HEK293 (cell line): ENCODE measurements around the gene PRKAG2.

Experiments used
- CTCF ChIA-PET: fragments of 350-600 bp; formaldehyde crosslinking; extraction: SDS; loops from one replicate; lab custom pipeline; 2021; ENCODE audit warnings: antibody characterized with exemption; lab: Yijun Ruan, JAX
- POLR2A ChIA-PET: fragments of 300-600 bp; formaldehyde crosslinking; extraction: SDS; loops from one replicate; lab custom pipeline; 2020; ENCODE audit warnings: antibody characterized with exemption, inconsistent platforms; lab: Yijun Ruan, JAX
- H3K27ac ChIP-seq: fragments of 200-500 bp; sonication (Bioruptor generic); 2 replicates; pipeline ENCODE4 v1.5.1; 2014; ENCODE audit warnings: low read depth, low read length, control low read depth, inconsistent platforms; ENCODE audit errors: extremely low read depth
- H3K36me3 ChIP-seq, 2 experiments: fragments of 200-500 bp in 1 of 2; sonication (Bioruptor generic) in 1 of 2; 1 replicate in 1 of 2; 2 replicates in 1 of 2; pipeline ENCODE4 v1.5.1; 2014 to 2017; ENCODE audit warnings: inconsistent platforms in 2 of 2, low read length in 2 of 2; ENCODE audit not compliant: control insufficient read depth in 2 of 2, insufficient read depth in 1 of 2
- H3K4me1 ChIP-seq: fragments of 200-500 bp; sonication (Bioruptor generic); 2 replicates; pipeline ENCODE4 v1.5.1; 2014; ENCODE audit warnings: mild to moderate bottlenecking, low read length, inconsistent platforms; ENCODE audit not compliant: control insufficient read depth, insufficient read depth
- H3K4me3 ChIP-seq: 2 replicates; pipeline ENCODE4 v1.5.1; 2011; ENCODE audit warnings: low read depth, mild to moderate bottlenecking, control low read depth, low read length, moderate library complexity
- H3K9me3 ChIP-seq: fragments of 200-500 bp; sonication (Bioruptor generic); 2 replicates; pipeline ENCODE4 v1.5.1; 2014; ENCODE audit warnings: low read depth, low read length, inconsistent platforms; ENCODE audit not compliant: control insufficient read depth, insufficient read depth
- MZF1 ChIP-seq: fragments of 450-650 bp; formaldehyde crosslinking; IDR thresholded peaks from 2 replicates; pipeline ENCODE4 v1.5.1; 2017; ENCODE audit warnings: missing biosample characterization, missing genetic modification characterization, borderline replicate concordance
- OVOL3 ChIP-seq: fragments of 450-650 bp; formaldehyde crosslinking; IDR thresholded peaks from 2 replicates; pipeline ENCODE4 v1.5.1; 2016; ENCODE audit warnings: missing biosample characterization, missing genetic modification characterization
- PRDM1 ChIP-seq: fragments of 450-650 bp; formaldehyde crosslinking; IDR thresholded peaks from 2 replicates; pipeline ENCODE4; 2016; ENCODE audit warnings: missing biosample characterization, missing genetic modification characterization
- SCRT1 ChIP-seq: fragments of 450-650 bp; formaldehyde crosslinking; IDR thresholded peaks from 2 replicates; pipeline ENCODE4 v1.5.1; 2016; ENCODE audit warnings: missing biosample characterization, missing genetic modification characterization, borderline replicate concordance
- WT1 ChIP-seq: fragments of 450-650 bp; formaldehyde crosslinking; IDR thresholded peaks from 2 replicates; pipeline ENCODE4 v1.5.1; 2016; ENCODE audit warnings: missing biosample characterization, missing genetic modification characterization
- ZBTB17 ChIP-seq: fragments of 450-650 bp; formaldehyde crosslinking; IDR thresholded peaks from 2 replicates; pipeline ENCODE4 v1.5.1; 2016; ENCODE audit warnings: missing biosample characterization, missing genetic modification characterization
- ZFP69B ChIP-seq: fragments of 450-650 bp; formaldehyde crosslinking; IDR thresholded peaks from 2 replicates; pipeline ENCODE4 v1.5.1; 2016; ENCODE audit warnings: missing biosample characterization, missing genetic modification characterization
- ZNF16 ChIP-seq: fragments of 450-650 bp; formaldehyde crosslinking; IDR thresholded peaks from 2 replicates; pipeline ENCODE4 v1.5.1; 2016; ENCODE audit warnings: low read depth, missing biosample characterization, missing genetic modification characterization
- ZNF239 ChIP-seq: fragments of 450-650 bp; formaldehyde crosslinking; IDR thresholded peaks from 2 replicates; pipeline ENCODE4 v1.5.1; 2016; ENCODE audit warnings: missing biosample characterization, missing genetic modification characterization
- ZNF26 ChIP-seq: fragments of 450-650 bp; formaldehyde crosslinking; IDR thresholded peaks from 2 replicates; pipeline ENCODE4 v1.5.1; 2016; ENCODE audit warnings: missing biosample characterization, missing genetic modification characterization
- ZNF266 ChIP-seq: fragments of 450-650 bp; formaldehyde crosslinking; IDR thresholded peaks from 2 replicates; pipeline ENCODE4 v1.5.1; 2016; ENCODE audit warnings: missing biosample characterization, missing genetic modification characterization, low read depth
- ZNF280C ChIP-seq: fragments of 450-650 bp; formaldehyde crosslinking; IDR thresholded peaks from 2 replicates; pipeline ENCODE4 v1.5.1; 2016; ENCODE audit warnings: missing biosample characterization, missing genetic modification characterization
- ZNF37A ChIP-seq: fragments of 450-650 bp; IDR thresholded peaks from 2 replicates; pipeline ENCODE4 v1.5.1; 2018; ENCODE audit warnings: missing biosample characterization, missing genetic modification characterization
- ZNF521 ChIP-seq: fragments of 450-650 bp; formaldehyde crosslinking; IDR thresholded peaks from 2 replicates; pipeline ENCODE4 v1.5.1; 2017; ENCODE audit warnings: missing biosample characterization, mild to moderate bottlenecking, missing genetic modification characterization
- ZNF529 ChIP-seq: fragments of 450-650 bp; formaldehyde crosslinking; IDR thresholded peaks from 2 replicates; pipeline ENCODE4 v1.5.1; 2017; ENCODE audit warnings: missing genetic modification characterization, missing biosample characterization; ENCODE audit not compliant: insufficient replicate concordance
- ZNF549 ChIP-seq: fragments of 450-650 bp; IDR thresholded peaks from 2 replicates; pipeline ENCODE4 v1.5.1; 2018; ENCODE audit warnings: missing biosample characterization, missing genetic modification characterization, mild to moderate bottlenecking, inconsistent platforms, moderate library complexity
- ZNF629 ChIP-seq: fragments of 450-650 bp; formaldehyde crosslinking; IDR thresholded peaks from 2 replicates; pipeline ENCODE4 v1.5.1; 2017; ENCODE audit warnings: missing biosample characterization, missing genetic modification characterization
- ZNF660 ChIP-seq: fragments of 450-650 bp; IDR thresholded peaks from 2 replicates; pipeline ENCODE4 v1.5.1; 2018; ENCODE audit warnings: missing biosample characterization, mild to moderate bottlenecking, missing genetic modification characterization
- ZNF670 ChIP-seq: fragments of 450-650 bp; formaldehyde crosslinking; IDR thresholded peaks from 2 replicates; pipeline ENCODE4 v1.5.1; 2016; ENCODE audit warnings: missing biosample characterization, missing genetic modification characterization, low read depth
- ZNF692 ChIP-seq: fragments of 450-650 bp; formaldehyde crosslinking; IDR thresholded peaks from 2 replicates; pipeline ENCODE4 v1.5.1; 2016; ENCODE audit warnings: missing biosample characterization, missing genetic modification characterization
- ZNF837 ChIP-seq: fragments of 450-650 bp; formaldehyde crosslinking; IDR thresholded peaks from 2 replicates; pipeline ENCODE4 v1.5.1; 2016; ENCODE audit warnings: missing biosample characterization, missing genetic modification characterization

PRKAG2 gene

GRCh38 chr7:151551820-151552219 lies 325.1 kb downstream of the PRKAG2 start (continued):
- TF ChIP-seq ZNF280C (no peak), ZNF629 (tag by site-specific recombination) (peak; percentile 40), ZNF660 (peak; percentile 77; the same call in 1 of the 2 replicates), ZNF549 (tag by site-specific recombination) (no peak), ZNF266 (tag by site-specific recombination) (no peak), ZNF670 (tag by site-specific recombination) (no peak), ZNF26 (tag by site-specific recombination) (no peak), PRDM1 (tag by site-specific recombination) (0 out of 2 replicates have a peak, but pooled peaks have one; percentile 24), ZNF239 (tag by site-specific recombination) (no peak)

- no peak overlapping the region for H3K27ac ChIP-seq
- no peak overlapping the region for H3K4me3 ChIP-seq
- H3K36me3 ChIP-seq: no peaks in the 10 kb centered on the region
- ChIA-PET POLR2A (interaction anchor here (0.7 kb wide), 1 partner anchor 11 kb away, joined by 5 read pairs; no protein-coding TSS in a partner anchor), CTCF (no interaction called here)
- no peaks in the 10 kb centered on the region for H3K4me1 ChIP-seq
- H3K9me3 ChIP-seq: no peaks in the 10 kb centered on the region
- TF ChIP-seq PRDM1 (tag by site-specific recombination) (no peak), ZNF692 (0 out of 2 replicates have a peak, but pooled peaks have one; percentile 13), WT1 (tag by site-specific recombination) (peak; percentile 22; the same call in 1 of the 2 replicates), ZNF660 (peak; percentile 62; the same call in 1 of the 2 replicates), OVOL3 (tag by site-specific recombination) (no peak), ZBTB17 (tag by site-specific recombination) (0 out of 2 replicates have a peak, but pooled peaks have one; percentile 17)
Observed at GRCh38 chr7:151550656-151551286, 326.1 kb downstream of the PRKAG2 start.

- H3K36me3 ChIP-seq: no peaks in the 10 kb centered on the region
- ChIA-PET CTCF (interaction anchor here (0.6 kb wide), 1 partner anchor 183 kb away, joined by 3 read pairs; no protein-coding TSS in a partner anchor), POLR2A (interaction anchor here (0.7 kb wide), 1 partner anchor 1065 kb away, joined by 3 read pairs; no protein-coding TSS in a partner anchor)
- H3K4me3 ChIP-seq: no peak overlapping the region
- H3K9me3 ChIP-seq: no peaks in the 10 kb centered on the region
- H3K27ac ChIP-seq: no peak overlapping the region
- no peaks in the 10 kb centered on the region for H3K4me1 ChIP-seq
- TF ChIP-seq ZFP69B: no peak
- TF ChIP-seq, all 188 proteins: peak for 0
Observed at GRCh38 chr7:151549644-151550043, 327.3 kb downstream of the PRKAG2 start.

GRCh38 chr7:151549083-151549482 lies 327.8 kb downstream of the PRKAG2 start:
- Histone ChIP-seq H3K27ac (no peak overlapping the region), H3K4me1 (no peaks in the 10 kb centered on the region), H3K4me3 (no peak overlapping the region)
- ChIA-PET CTCF (no interaction called here), POLR2A (no interaction called here)
- TF ChIP-seq ZNF16 (tag by site-specific recombination) (no peak), ZNF521 (tag by site-specific recombination) (no peak), ZNF529 (tag by site-specific recombination) (no peak), ZNF837 (tag by site-specific recombination) (no peak), ZNF670 (tag by site-specific recombination) (no peak), ZNF37A (tag by site-specific recombination) (no peak), SCRT1 (tag by site-specific recombination) (no peak), ZNF692 (no peak), MZF1 (tag by site-specific recombination) (no peak)
- TF ChIP-seq, all 188 proteins: peak for 0
- no peaks in the 10 kb centered on the region for H3K9me3 ChIP-seq
- no peaks in the 10 kb centered on the region for H3K36me3 ChIP-seq
